Bronchial epithelial cell (primary cell): ENCODE measurements around the gene TCEAL6. TPM values are rescaled to one million over a fixed set of nuclear protein-coding genes. Genes with fewer than 3 reads are reported as not detected.
"Not testable (repeated sequence)": the region's sequence is repeated elsewhere in the genome, so short reads cannot be mapped to it uniquely, and the experiment has no call there.

ENCODE experiments used
- DNase-seq: peaks from one replicate; pipeline ENCODE4 v3.0.0-alpha.2; 2010; ENCODE audit warnings: low read depth
- FAIRE-seq: peaks from 2 replicates; lab custom pipeline; 2011; peaks lifted over from hg19 to GRCh38; lab: Jason Lieb, UNC
- H3K27me3 ChIP-seq: 2 replicates; pipeline ENCODE4 v1.5.1; 2011; ENCODE audit warnings: low read length; ENCODE audit not compliant: control insufficient read depth, insufficient read depth
- H3K36me3 ChIP-seq: 2 replicates; pipeline ENCODE4 v1.5.1; 2011; ENCODE audit warnings: low read length; ENCODE audit not compliant: control insufficient read depth, insufficient read depth
- H3K4me3 ChIP-seq: 2 replicates; pipeline ENCODE4 v1.5.1; 2011; ENCODE audit warnings: mild to moderate bottlenecking, low read depth, low read length, control low read depth
- total RNA-seq: library from RNA; depleted of rRNA; stranded (reverse); fragments of >200 nt; gene quantifications from 2 replicates; pipeline ENCODE4 v1.2.1, GENCODE V29; 2014
- TF ChIP-seq, protein P1 (sequence below): IDR thresholded peaks from 2 replicates; pipeline ENCODE4 v1.5.1; 2011; ENCODE audit warnings: mild to moderate bottlenecking, moderate library complexity, low read length, control low read depth, inconsistent platforms; ENCODE audit not compliant: insufficient read depth, severe bottlenecking

Gene TCEAL6
- total RNA-seq, 1 donor from 2014 or later, result not detected

- FAIRE-seq (no peak), DNase-seq (no peak)
- H3K4me3 ChIP-seq, result no peak overlapping the region
- no peaks in the 10 kb centered on the region for H3K27me3 ChIP-seq
- H3K36me3 ChIP-seq, result no peaks in the 10 kb centered on the region
- TF ChIP-seq, protein P1, sequence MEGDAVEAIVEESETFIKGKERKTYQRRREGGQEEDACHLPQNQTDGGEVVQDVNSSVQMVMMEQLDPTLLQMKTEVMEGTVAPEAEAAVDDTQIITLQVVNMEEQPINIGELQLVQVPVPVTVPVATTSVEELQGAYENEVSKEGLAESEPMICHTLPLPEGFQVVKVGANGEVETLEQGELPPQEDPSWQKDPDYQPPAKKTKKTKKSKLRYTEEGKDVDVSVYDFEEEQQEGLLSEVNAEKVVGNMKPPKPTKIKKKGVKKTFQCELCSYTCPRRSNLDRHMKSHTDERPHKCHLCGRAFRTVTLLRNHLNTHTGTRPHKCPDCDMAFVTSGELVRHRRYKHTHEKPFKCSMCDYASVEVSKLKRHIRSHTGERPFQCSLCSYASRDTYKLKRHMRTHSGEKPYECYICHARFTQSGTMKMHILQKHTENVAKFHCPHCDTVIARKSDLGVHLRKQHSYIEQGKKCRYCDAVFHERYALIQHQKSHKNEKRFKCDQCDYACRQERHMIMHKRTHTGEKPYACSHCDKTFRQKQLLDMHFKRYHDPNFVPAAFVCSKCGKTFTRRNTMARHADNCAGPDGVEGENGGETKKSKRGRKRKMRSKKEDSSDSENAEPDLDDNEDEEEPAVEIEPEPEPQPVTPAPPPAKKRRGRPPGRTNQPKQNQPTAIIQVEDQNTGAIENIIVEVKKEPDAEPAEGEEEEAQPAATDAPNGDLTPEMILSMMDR, result no peak
These were observed 4.2 kb downstream of the TCEAL6 start for GRCh38 chrX:102138064-102138463.

DNA sequence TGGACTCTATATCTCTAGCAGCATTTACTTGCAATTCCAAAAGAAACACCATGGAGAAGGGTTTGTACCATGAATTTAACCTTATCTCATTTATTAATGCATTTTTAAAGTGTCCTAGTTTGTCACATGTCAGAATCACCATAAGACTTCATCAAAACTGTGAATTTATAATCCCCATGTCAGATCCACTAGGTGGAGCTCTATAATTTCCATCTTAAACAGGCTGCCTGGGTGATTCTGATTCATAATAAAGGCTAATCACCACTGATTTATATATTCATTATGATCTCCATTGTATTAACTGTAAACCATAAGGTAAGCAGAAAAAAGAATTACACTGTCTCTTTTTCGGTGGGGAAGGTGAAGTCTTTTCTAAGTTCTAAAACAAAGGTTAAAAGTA lies 12.8 kb downstream of the TCEAL6 start:
- TF ChIP-seq, protein P1, result no peak
- peak; percentile 20 for DNase-seq
- Histone ChIP-seq H3K36me3 (no peaks in the 10 kb centered on the region), H3K27me3 (no peaks in the 10 kb centered on the region), H3K4me3 (no peak overlapping the region)
- FAIRE-seq, result no peak

DNA sequence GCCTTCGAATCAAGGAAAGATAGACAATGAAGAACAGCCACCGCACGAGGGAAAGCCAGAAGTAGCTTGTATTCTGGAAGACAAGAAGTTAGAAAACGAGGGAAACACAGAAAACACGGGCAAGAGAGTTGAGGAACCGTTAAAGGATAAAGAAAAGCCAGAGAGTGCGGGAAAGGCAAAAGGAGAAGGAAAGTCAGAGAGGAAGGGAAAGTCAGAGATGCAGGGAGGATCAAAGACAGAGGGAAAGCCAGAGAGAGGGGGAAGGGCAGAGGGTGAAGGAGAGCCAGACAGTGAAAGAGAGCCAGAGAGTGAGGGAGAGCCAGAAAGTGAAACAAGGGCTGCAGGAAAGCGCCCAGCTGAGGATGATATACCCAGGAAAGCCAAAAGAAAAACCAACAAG lies 15.4 kb downstream of the TCEAL6 start:
- Histone ChIP-seq H3K4me3 (no peak overlapping the region), H3K27me3 (no peaks in the 10 kb centered on the region), H3K36me3 (no peaks in the 10 kb centered on the region)
- DNase-seq (no peak), FAIRE-seq (no peak)
- TF ChIP-seq, protein P1, result no peak

- not testable (repeated sequence) for H3K27me3 ChIP-seq, DNase-seq, H3K36me3 ChIP-seq, H3K4me3 ChIP-seq, FAIRE-seq
These were observed 16.0 kb downstream of the TCEAL6 start for GRCh38 chrX:102126080-102126818.

- not testable (repeated sequence) for H3K4me3 ChIP-seq, DNase-seq, H3K27me3 ChIP-seq, FAIRE-seq, H3K36me3 ChIP-seq
These were observed 16.8 kb downstream of the TCEAL6 start, which contains the start of gene TCEAL2 for GRCh38 chrX:102125436-102125835. Gene TCEAL2, plus strand, starts transcription at chrX:102125679. Its CDS starts 1,152 bp downstream, at chrX:102126831.

DNA sequence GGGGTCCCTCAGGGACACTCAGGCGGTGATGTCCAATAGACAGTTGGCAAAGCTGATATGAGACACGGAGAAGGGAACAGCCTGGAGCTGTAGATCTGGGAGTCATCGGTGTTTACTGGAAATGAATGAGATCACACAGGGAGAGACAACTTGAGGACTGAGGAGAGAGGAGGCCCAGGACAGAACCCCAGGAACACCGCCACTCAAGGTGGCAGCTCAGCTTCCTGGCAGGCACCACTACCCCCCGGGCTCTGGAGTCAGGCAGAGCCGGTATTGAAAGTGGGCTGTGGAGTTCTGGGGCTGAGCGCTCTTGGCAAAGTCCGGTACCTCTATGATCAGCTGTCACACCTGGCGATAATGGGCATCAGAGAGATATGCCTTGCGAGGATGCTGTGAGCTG lies 17.3 kb downstream of the TCEAL6 start:
- not testable (repeated sequence) for H3K27me3 ChIP-seq, DNase-seq, H3K4me3 ChIP-seq, H3K36me3 ChIP-seq
- peak; percentile 88 for FAIRE-seq

DNA sequence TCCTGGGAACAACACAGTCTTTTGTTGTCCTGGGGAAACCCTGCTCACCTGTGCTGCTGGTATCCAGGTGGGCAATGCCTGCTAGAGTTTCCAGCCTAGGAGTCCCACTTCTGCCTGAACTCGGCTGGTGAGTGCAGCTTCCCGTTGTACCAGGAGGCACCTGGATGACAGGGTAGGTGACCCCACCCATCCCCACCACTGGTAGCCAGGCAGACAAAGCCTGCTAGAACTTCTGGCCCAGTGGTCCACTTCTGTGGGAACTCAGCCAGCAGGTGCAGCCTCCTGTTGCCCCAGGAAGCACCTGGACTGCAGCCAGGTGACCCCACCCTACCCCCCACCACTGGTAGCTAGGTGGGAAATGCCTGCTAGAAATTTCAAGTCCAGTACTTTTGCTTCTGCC lies 26.5 kb downstream of the TCEAL6 start:
- Histone ChIP-seq H3K27me3 (no peaks in the 10 kb centered on the region), H3K4me3 (no peak overlapping the region), H3K36me3 (no peaks in the 10 kb centered on the region)
- FAIRE-seq, result no peak
- TF ChIP-seq, protein P1, result no peak
- DNase-seq, result no peak
